Esophagus (tissue), 2 donors: ENCODE data around the gene ZMYND8. TPM values are rescaled to one million over a fixed set of nuclear protein-coding genes. Genes with fewer than 3 reads are reported as not detected.
A peak's percentile ranks its signal among the peaks of the same experiment; 100 is the strongest.

ENCODE experiments used
- H3K27ac ChIP-seq, 2 donors: one replicate each; pipeline ENCODE4 v1.5.1; 2013; ENCODE audit warnings: low read depth in 2 of 2, mild to moderate bottlenecking in 2 of 2, inconsistent platforms in 1 of 2, low read length in 1 of 2, moderate library complexity in 1 of 2
- H3K27me3 ChIP-seq, 2 donors: one replicate each; pipeline ENCODE4 v1.6.1; 2013; ENCODE audit warnings: low read length in 2 of 2, control low read depth in 1 of 2, mild to moderate bottlenecking in 1 of 2; ENCODE audit not compliant: insufficient read depth in 2 of 2, control insufficient read depth in 1 of 2
- H3K36me3 ChIP-seq, 2 donors: one replicate each; pipeline ENCODE4 v1.6.1; 2013; ENCODE audit warnings: low read length in 1 of 2; ENCODE audit not compliant: control insufficient read depth in 2 of 2, insufficient read depth in 2 of 2
- H3K4me1 ChIP-seq, 2 donors: one replicate each; pipeline ENCODE4 v1.6.1; 2013; ENCODE audit warnings: low read length in 1 of 2; ENCODE audit not compliant: control insufficient read depth in 2 of 2, insufficient read depth in 2 of 2
- H3K4me3 ChIP-seq, 2 donors: one replicate each; pipeline ENCODE4 v1.5.1; 2013; ENCODE audit warnings: low read length in 2 of 2, mild to moderate bottlenecking in 2 of 2, low read depth in 1 of 2, moderate library complexity in 1 of 2
- H3K9me3 ChIP-seq, 2 donors: one replicate each; pipeline ENCODE4 v1.6.1; 2013; ENCODE audit warnings: mild to moderate bottlenecking in 2 of 2, low read depth in 1 of 2, low read length in 1 of 2, moderate library complexity in 1 of 2; ENCODE audit not compliant: control insufficient read depth in 2 of 2, insufficient read depth in 1 of 2
- WGBS, 2 donors: extraction: QIAGEN DNeasy Blood & Tissue Kit; methylation state at CpG; one replicate each; pipeline ENCODE4 v1.1.7; 2013; 5-methylcytosine and 5-hydroxymethylcytosine counted together
- polyA plus RNA-seq, 2 donors: library from polyadenylated mRNA; stranded (reverse); fragments of 200-250 nt; gene quantifications; one replicate each; pipeline ENCODE4 v1.2.3, GENCODE V29; 2013
- donor health status: healthy with polysubstance abuse.
- donor health status: Bipolar disorder and iron deficiency.

The ZMYND8 gene
- polyA plus RNA-seq, 2 donors, result 8.8 to 18.7 TPM

- Histone ChIP-seq H3K27me3 (no peaks in the 10 kb centered on the region), H3K36me3 (peaks cover 0 to 12% of the 10 kb centered on the region in 2 donors), H3K4me1 (peaks cover 0 to 11% of the 10 kb centered on the region in 2 donors), H3K27ac (no peak overlapping the region), H3K4me3 (no peak overlapping the region), H3K9me3 (no peaks in the 10 kb centered on the region)
- WGBS, 2 donors, result 88 to 90% methylated on average over 3 of the region's 3 CpGs
Measured at GRCh38 chr20:47257771-47258170, 98.7 kb downstream of the ZMYND8 start.

DNA sequence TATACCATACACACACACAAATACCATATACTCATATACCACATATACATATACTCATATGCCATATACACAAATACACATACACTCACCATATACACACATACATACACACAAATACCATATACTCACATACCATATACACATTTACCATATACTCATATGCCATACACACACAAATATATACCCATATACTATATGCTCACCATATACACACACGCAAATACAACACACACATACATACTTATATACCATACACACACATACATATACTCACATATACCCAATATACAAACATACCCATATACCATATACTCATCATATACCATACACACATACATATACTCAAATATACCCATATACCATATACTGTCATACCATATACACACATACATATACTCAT, 99.2 kb downstream of the ZMYND8 start:
- H3K27me3 ChIP-seq, result no peaks in the 10 kb centered on the region
- H3K4me1 ChIP-seq, result peaks cover 0 to 11% of the 10 kb centered on the region in 2 donors
- WGBS, 2 donors, result 95 to 99% methylated on average over 1 of the region's 1 CpG
- no peak overlapping the region for H3K27ac ChIP-seq
- no peaks in the 10 kb centered on the region for H3K9me3 ChIP-seq
- H3K4me3 ChIP-seq, result no peak overlapping the region
- H3K36me3 ChIP-seq, result peaks cover 0 to 12% of the 10 kb centered on the region in 2 donors

- Histone ChIP-seq H3K27ac (no peak overlapping the region), H3K4me1 (peaks cover 0 to 11% of the 10 kb centered on the region in 2 donors), H3K36me3 (peaks cover 0 to 12% of the 10 kb centered on the region in 2 donors), H3K27me3 (no peaks in the 10 kb centered on the region), H3K4me3 (no peak overlapping the region), H3K9me3 (no peaks in the 10 kb centered on the region)
- WGBS, 2 donors, result 73 to 77% methylated on average over 8 of the region's 8 CpGs
Measured at GRCh38 chr20:47256668-47257236, 99.7 kb downstream of the ZMYND8 start.

- Histone ChIP-seq H3K4me3 (no peak overlapping the region), H3K36me3 (peaks cover 0 to 3% of the 10 kb centered on the region in 2 donors), H3K4me1 (peaks cover 0 to 1% of the 10 kb centered on the region in 2 donors), H3K27ac (no peak overlapping the region), H3K9me3 (no peaks in the 10 kb centered on the region), H3K27me3 (no peaks in the 10 kb centered on the region)
- 69 to 70% methylated on average over 6 of the region's 6 CpGs for WGBS, 2 donors
Measured at GRCh38 chr20:47253872-47254271, 102.6 kb downstream of the ZMYND8 start.

GRCh38 chr20:47252879-47253307, 103.6 kb downstream of the ZMYND8 start:
- no peaks in the 10 kb centered on the region for H3K27me3 ChIP-seq
- no peaks in the 10 kb centered on the region for H3K9me3 ChIP-seq
- H3K36me3 ChIP-seq, result peaks cover 3 to 8% of the 10 kb centered on the region in 2 donors
- H3K4me3 ChIP-seq, result no peak overlapping the region
- no peaks in the 10 kb centered on the region for H3K4me1 ChIP-seq
- H3K27ac ChIP-seq, result peak overlapping the region in 1 of 2 donors; percentile 8
- 85 to 90% methylated on average over 3 of the region's 3 CpGs for WGBS, 2 donors

- H3K36me3 ChIP-seq, result peaks cover 6 to 19% of the 10 kb centered on the region in 2 donors
- WGBS, 2 donors, result 95 to 96% methylated on average over 19 of the region's 19 CpGs
- H3K9me3 ChIP-seq, result no peaks in the 10 kb centered on the region
- H3K4me1 ChIP-seq, result no peaks in the 10 kb centered on the region
- H3K4me3 ChIP-seq, result no peak overlapping the region
- no peaks in the 10 kb centered on the region for H3K27me3 ChIP-seq
- no peak overlapping the region for H3K27ac ChIP-seq
Measured at GRCh38 chr20:47251154-47252020, 105.1 kb downstream of the ZMYND8 start.

DNA sequence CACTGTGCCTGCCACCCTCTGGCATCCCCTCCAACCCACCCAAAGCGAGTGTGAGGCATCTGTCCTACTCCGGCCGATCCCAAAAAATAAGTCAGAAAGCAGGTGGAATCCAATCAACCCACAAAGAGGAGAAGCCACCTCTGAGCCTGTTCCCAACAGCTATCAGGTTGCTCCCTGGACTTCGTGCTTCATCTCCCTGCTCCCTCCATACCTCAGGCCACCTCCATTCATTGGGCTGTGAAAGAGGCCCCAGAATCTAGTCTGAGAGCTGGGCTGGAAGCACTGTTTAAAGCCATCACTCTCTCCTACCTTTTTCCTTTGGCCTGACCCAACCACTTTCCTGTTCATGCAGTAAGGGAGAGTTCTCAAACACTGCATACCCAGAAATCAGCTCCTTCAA, 106.1 kb downstream of the ZMYND8 start:
- 92 to 99% methylated on average over 4 of the region's 4 CpGs for WGBS, 2 donors
- no peak overlapping the region for H3K27ac ChIP-seq

DNA sequence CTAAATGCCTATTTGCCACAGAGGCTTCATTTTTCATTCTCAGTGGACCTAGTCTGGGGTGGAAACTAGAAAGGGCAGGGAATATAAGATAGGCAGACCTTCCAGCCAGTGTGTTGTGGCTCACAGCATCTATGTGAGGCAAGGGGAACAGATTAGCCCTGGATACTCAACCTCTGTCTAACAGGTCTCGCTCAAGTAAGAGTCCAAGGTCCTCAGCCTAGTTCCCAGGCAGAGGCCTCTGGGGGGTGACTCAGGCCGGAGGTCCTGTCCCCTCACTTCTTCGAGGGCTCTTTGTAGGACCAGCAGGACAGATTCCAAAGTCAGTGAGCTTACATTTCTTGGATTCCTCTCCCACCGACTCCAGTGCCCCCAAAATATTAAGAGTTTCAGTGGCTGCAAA, 106.6 kb downstream of the ZMYND8 start:
- Histone ChIP-seq H3K4me3 (no peak overlapping the region), H3K36me3 (peaks cover 10 to 29% of the 10 kb centered on the region in 2 donors), H3K27ac (no peak overlapping the region), H3K4me1 (no peaks in the 10 kb centered on the region), H3K27me3 (no peaks in the 10 kb centered on the region), H3K9me3 (no peaks in the 10 kb centered on the region)
- 90 to 92% methylated on average over 4 of the region's 4 CpGs for WGBS, 2 donors

More for the DNA sequence above, 106.1 kb downstream of the ZMYND8 start:
- Histone ChIP-seq H3K4me1 (no peaks in the 10 kb centered on the region), H3K36me3 (peaks cover 10 to 27% of the 10 kb centered on the region in 2 donors), H3K27me3 (no peaks in the 10 kb centered on the region), H3K4me3 (no peak overlapping the region), H3K9me3 (no peaks in the 10 kb centered on the region)

DNA sequence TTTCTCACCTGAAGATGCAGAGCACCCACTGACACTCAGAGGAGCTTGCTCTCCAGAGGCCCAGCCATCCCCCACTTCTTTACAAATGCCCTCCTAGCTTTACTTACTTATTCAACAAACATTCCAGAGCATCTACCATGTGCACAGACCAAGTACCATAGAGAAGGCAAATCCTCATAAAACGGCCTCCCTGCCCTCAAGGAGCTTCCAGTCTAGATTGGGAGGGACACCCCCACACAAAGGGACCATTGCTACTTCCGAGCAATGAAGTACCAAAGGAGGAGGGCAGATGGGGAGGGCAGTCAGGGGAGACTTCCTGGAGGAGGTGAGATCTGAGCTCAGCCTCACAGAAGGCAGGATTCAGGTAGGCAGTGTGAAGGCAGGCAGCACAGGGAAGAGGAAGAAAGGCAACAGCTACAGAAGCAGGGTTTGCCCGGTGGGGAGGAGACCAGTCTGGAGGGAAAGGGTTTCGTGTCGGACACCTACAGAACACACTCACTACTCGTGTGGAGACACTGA, 108.0 kb downstream of the ZMYND8 start:
- Histone ChIP-seq H3K4me3 (no peak overlapping the region), H3K4me1 (no peaks in the 10 kb centered on the region), H3K9me3 (no peaks in the 10 kb centered on the region), H3K27me3 (no peaks in the 10 kb centered on the region), H3K27ac (no peak overlapping the region), H3K36me3 (peaks cover 10 to 33% of the 10 kb centered on the region in 2 donors)
- WGBS, 2 donors, result 93 to 95% methylated on average over 6 of the region's 6 CpGs
